ENCODE measurements around the gene PHF21B.
A peak's percentile ranks its signal among the peaks of the same experiment; 100 is the strongest.

The PHF21B gene

DNA sequence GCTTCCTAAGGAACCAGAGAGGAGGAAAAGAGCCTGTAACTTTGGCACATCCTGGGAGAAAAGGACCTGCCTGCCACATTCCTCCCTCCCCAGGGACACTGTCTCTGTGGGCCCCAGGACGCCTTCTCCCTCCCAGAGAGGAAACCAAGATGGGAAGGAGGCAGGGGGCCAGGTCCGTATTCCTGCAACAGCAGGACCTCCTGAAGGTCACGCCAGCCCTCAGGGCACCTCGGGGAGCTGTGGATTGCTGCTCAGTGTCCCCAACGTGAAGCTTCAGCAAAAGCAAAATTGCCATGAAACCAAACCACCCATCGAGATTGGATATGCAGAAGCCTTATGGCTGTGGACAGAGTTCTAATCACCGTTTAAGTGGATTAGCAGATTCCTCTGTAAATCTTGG is 170.7 kb downstream of the PHF21B start:
- H3K79me1 ChIP-seq (ENCODE audit: low read depth, low read length): no peaks in the 10 kb centered on the region
- H3K9ac ChIP-seq (ENCODE audit: low read depth, low read length, poor library complexity): no peak overlapping the region
- no peak overlapping the region for H3K4me3 ChIP-seq (ENCODE audit: low read length in 2 of 2)
- no peak for DNase-seq (ENCODE audit: low spot score)
- no peaks in the 10 kb centered on the region for H3K36me3 ChIP-seq (replicated peaks in 1 of 2; ENCODE audit: control insufficient read depth in 2 of 2, insufficient read depth in 2 of 2, low read length in 2 of 2)
- no peak overlapping the region for H3K27ac ChIP-seq (replicated peaks; ENCODE audit: low read length)
- no peak overlapping the region for H2AFZ ChIP-seq (ENCODE audit: low read length)
- no CpG with 5 or more reads among the region's 7 CpGs for WGBS, 2 donors (ENCODE audit: extremely low coverage in 2 of 2, insufficient read length in 2 of 2, insufficient replicate concordance in 1 of 2)
- no peak overlapping the region for H3K14ac ChIP-seq (ENCODE audit: low read length)
- H3K23ac ChIP-seq (ENCODE audit: low read depth, low read length, poor library complexity): no peak overlapping the region
- H4K8ac ChIP-seq (ENCODE audit: low read depth, low read length): no peak overlapping the region
- H3K9me3 ChIP-seq (replicated peaks in 1 of 2; ENCODE audit: control insufficient read depth in 2 of 2, insufficient read depth in 1 of 2, low read depth in 1 of 2, low read length in 2 of 2): no peaks in the 10 kb centered on the region
- no peak overlapping the region for H2BK120ac ChIP-seq (ENCODE audit: low read depth, low read length)
- no peak overlapping the region for H4K91ac ChIP-seq (ENCODE audit: low read depth, low read length, poor library complexity)
- peaks cover 0 to 5% of the 10 kb centered on the region in 2 donors for H3K4me1 ChIP-seq (ENCODE audit: control insufficient read depth in 2 of 2, insufficient read depth in 1 of 2, low read depth in 1 of 2, low read length in 2 of 2)
- H2BK12ac ChIP-seq (ENCODE audit: low read length): no peak overlapping the region
- peak overlapping the region; percentile 11 for H3K18ac ChIP-seq (ENCODE audit: low read length)
- H2BK15ac ChIP-seq (ENCODE audit: low read length): no peak overlapping the region
- H3K27me3 ChIP-seq (ENCODE audit: control insufficient read depth in 3 of 3, insufficient read depth in 3 of 3, low read depth in 1 of 3, low read length in 3 of 3): peaks cover 0 to 25% (median 0%) of the 10 kb centered on the region in 3 experiments
- H2AK5ac ChIP-seq (ENCODE audit: low read depth, low read length): no peak overlapping the region
- no peak overlapping the region for H3K4ac ChIP-seq (ENCODE audit: low read length)
- H3K4me2 ChIP-seq (ENCODE audit: insufficient read depth, low read length, poor library complexity, severe bottlenecking): no peak overlapping the region
- H2BK5ac ChIP-seq (ENCODE audit: low read length): no peak overlapping the region

DNA sequence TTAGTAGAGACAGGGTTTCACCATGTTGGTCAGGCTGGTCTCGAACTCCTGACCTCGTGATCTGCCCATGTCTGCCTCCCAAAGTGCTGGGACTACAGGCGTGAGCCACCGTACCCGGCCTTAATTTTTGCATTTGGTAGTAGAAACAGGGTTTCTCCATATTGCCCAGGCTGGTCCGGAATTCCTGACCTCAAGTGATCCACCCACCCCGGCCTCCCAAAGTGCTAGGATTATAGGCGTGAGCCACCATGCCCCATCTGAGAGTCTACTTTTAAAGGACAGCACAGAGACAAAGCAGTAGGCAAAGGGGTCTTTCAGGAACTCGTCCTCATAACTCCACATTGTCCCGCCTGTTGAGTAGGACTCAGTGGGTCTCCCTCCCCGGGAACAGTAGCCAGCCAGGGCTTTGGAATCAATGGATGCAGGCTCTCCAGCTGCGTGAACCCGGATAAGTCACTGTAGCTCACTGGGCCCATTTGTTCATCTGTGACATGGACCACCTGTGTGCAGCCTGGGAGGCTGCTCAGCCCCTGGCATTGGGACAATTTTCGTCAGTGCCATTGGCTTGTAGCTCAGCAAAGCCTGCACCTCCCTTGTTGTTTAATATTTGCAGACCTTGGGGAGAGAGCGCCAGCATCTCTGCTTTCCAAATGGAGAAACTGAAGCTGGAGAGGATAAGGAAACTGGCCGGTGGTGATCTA is 171.3 kb downstream of the PHF21B start:
- no peak overlapping the region for H4K91ac ChIP-seq (ENCODE audit: low read depth, low read length, poor library complexity)
- no CpG with 5 or more reads among the region's 16 CpGs for WGBS, 2 donors (ENCODE audit: extremely low coverage in 2 of 2, insufficient read length in 2 of 2, insufficient replicate concordance in 1 of 2)

DNA sequence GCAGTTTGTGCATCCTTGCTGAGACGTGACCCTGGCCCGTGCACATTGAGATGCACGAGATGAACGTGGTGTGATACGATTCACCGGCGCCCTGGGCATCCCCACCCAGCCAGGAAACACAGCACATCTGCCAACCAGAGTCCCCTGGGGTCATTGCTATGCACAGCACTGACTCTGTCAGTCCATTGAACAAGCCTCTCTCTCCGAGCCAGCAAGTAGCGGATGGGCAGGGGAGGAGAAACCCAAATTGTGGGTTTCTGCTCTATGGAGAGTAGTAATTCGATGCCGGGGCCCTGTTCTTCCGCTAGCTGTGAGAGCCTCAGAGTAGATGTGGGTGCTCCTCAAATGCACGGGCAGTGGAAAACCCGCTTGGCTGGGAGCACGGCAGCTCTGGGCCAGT is 172.3 kb downstream of the PHF21B start:
- Histone ChIP-seq H3K27me3 (ENCODE audit: control insufficient read depth in 3 of 3, insufficient read depth in 3 of 3, low read depth in 1 of 3, low read length in 3 of 3) (peaks cover 0 to 25% (median 0%) of the 10 kb centered on the region in 3 experiments), H3K14ac (ENCODE audit: low read length) (no peak overlapping the region), H2AK5ac (ENCODE audit: low read depth, low read length) (no peak overlapping the region), H2AFZ (ENCODE audit: low read length) (no peak overlapping the region), H2BK15ac (ENCODE audit: low read length) (no peak overlapping the region), H3K27ac (replicated peaks; ENCODE audit: low read length) (no peak overlapping the region), H3K9me3 (replicated peaks in 1 of 2; ENCODE audit: control insufficient read depth in 2 of 2, insufficient read depth in 1 of 2, low read depth in 1 of 2, low read length in 2 of 2) (no peaks in the 10 kb centered on the region), H3K4me2 (ENCODE audit: insufficient read depth, low read length, poor library complexity, severe bottlenecking) (no peak overlapping the region), H3K23ac (ENCODE audit: low read depth, low read length, poor library complexity) (no peak overlapping the region), H3K9ac (ENCODE audit: low read depth, low read length, poor library complexity) (no peak overlapping the region), H4K91ac (ENCODE audit: low read depth, low read length, poor library complexity) (no peak overlapping the region), H3K36me3 (replicated peaks in 1 of 2; ENCODE audit: control insufficient read depth in 2 of 2, insufficient read depth in 2 of 2, low read length in 2 of 2) (no peaks in the 10 kb centered on the region), H3K4ac (ENCODE audit: low read length) (no peak overlapping the region), H3K4me1 (ENCODE audit: control insufficient read depth in 2 of 2, insufficient read depth in 1 of 2, low read depth in 1 of 2, low read length in 2 of 2) (peaks cover 0 to 4% of the 10 kb centered on the region in 2 donors), H3K18ac (ENCODE audit: low read length) (no peak overlapping the region), H4K8ac (ENCODE audit: low read depth, low read length) (no peak overlapping the region), H2BK120ac (ENCODE audit: low read depth, low read length) (no peak overlapping the region), H2BK12ac (ENCODE audit: low read length) (no peak overlapping the region), H2BK5ac (ENCODE audit: low read length) (no peak overlapping the region), H3K4me3 (ENCODE audit: low read length in 2 of 2) (no peak overlapping the region), H3K79me1 (ENCODE audit: low read depth, low read length) (no peaks in the 10 kb centered on the region)
- WGBS, 2 donors (ENCODE audit: extremely low coverage in 2 of 2, insufficient read length in 2 of 2, insufficient replicate concordance in 1 of 2): no CpG with 5 or more reads among the region's 15 CpGs
- no peak for DNase-seq (ENCODE audit: low spot score)

More for the DNA sequence above, 171.3 kb downstream of the PHF21B start:
- Histone ChIP-seq H2BK120ac (ENCODE audit: low read depth, low read length) (no peak overlapping the region), H3K14ac (ENCODE audit: low read length) (no peak overlapping the region), H3K4me1 (ENCODE audit: control insufficient read depth in 2 of 2, insufficient read depth in 1 of 2, low read depth in 1 of 2, low read length in 2 of 2) (peaks cover 0 to 5% of the 10 kb centered on the region in 2 donors), H2BK5ac (ENCODE audit: low read length) (no peak overlapping the region), H3K4me3 (ENCODE audit: low read length in 2 of 2) (no peak overlapping the region), H3K4ac (ENCODE audit: low read length) (no peak overlapping the region), H2AK5ac (ENCODE audit: low read depth, low read length) (no peak overlapping the region), H3K9me3 (replicated peaks in 1 of 2; ENCODE audit: control insufficient read depth in 2 of 2, insufficient read depth in 1 of 2, low read depth in 1 of 2, low read length in 2 of 2) (no peaks in the 10 kb centered on the region), H3K18ac (ENCODE audit: low read length) (no peak overlapping the region), H2BK15ac (ENCODE audit: low read length) (no peak overlapping the region), H2BK12ac (ENCODE audit: low read length) (no peak overlapping the region), H3K9ac (ENCODE audit: low read depth, low read length, poor library complexity) (no peak overlapping the region), H3K23ac (ENCODE audit: low read depth, low read length, poor library complexity) (no peak overlapping the region), H4K8ac (ENCODE audit: low read depth, low read length) (no peak overlapping the region), H3K79me1 (ENCODE audit: low read depth, low read length) (no peaks in the 10 kb centered on the region), H3K36me3 (replicated peaks in 1 of 2; ENCODE audit: control insufficient read depth in 2 of 2, insufficient read depth in 2 of 2, low read length in 2 of 2) (no peaks in the 10 kb centered on the region), H2AFZ (ENCODE audit: low read length) (no peak overlapping the region), H3K4me2 (ENCODE audit: insufficient read depth, low read length, poor library complexity, severe bottlenecking) (no peak overlapping the region), H3K27me3 (ENCODE audit: control insufficient read depth in 3 of 3, insufficient read depth in 3 of 3, low read depth in 1 of 3, low read length in 3 of 3) (peaks cover 0 to 25% (median 0%) of the 10 kb centered on the region in 3 experiments), H3K27ac (replicated peaks; ENCODE audit: low read length) (no peak overlapping the region)
- DNase-seq (ENCODE audit: low spot score): no peak

DNA sequence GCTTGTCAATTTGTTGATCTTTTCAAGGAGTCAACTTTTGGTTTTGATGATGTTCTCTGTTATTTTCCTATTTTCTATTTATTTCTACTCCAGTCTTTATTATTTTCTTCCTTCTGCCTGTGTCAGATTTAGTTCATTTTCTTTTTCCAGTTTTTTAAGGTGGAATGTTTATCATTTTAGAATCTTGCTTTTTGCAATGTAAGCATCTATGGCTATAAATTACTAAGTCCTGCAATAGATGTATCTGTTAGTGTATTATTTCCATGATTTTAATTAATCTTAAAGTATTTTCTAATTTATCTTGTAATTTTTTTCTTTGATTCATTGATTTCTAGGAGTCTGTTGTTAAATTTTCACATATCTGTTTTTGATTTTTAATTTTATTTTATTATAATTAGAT is 175.7 kb downstream of the PHF21B start:
- Histone ChIP-seq H3K27me3 (ENCODE audit: control insufficient read depth in 3 of 3, insufficient read depth in 3 of 3, low read depth in 1 of 3, low read length in 3 of 3) (peaks cover 0 to 7% (median 0%) of the 10 kb centered on the region in 3 experiments), H2BK12ac (ENCODE audit: low read length) (no peak overlapping the region), H3K23ac (ENCODE audit: low read depth, low read length, poor library complexity) (no peak overlapping the region), H3K9ac (ENCODE audit: low read depth, low read length, poor library complexity) (no peak overlapping the region), H3K79me1 (ENCODE audit: low read depth, low read length) (no peaks in the 10 kb centered on the region), H3K4me1 (ENCODE audit: control insufficient read depth in 2 of 2, insufficient read depth in 1 of 2, low read depth in 1 of 2, low read length in 2 of 2) (peaks cover 0 to 3% of the 10 kb centered on the region in 2 donors), H3K18ac (ENCODE audit: low read length) (no peak overlapping the region), H3K9me3 (replicated peaks in 1 of 2; ENCODE audit: control insufficient read depth in 2 of 2, insufficient read depth in 1 of 2, low read depth in 1 of 2, low read length in 2 of 2) (no peaks in the 10 kb centered on the region), H2BK120ac (ENCODE audit: low read depth, low read length) (no peak overlapping the region), H2AK5ac (ENCODE audit: low read depth, low read length) (no peak overlapping the region), H3K4ac (ENCODE audit: low read length) (no peak overlapping the region), H3K14ac (ENCODE audit: low read length) (no peak overlapping the region), H3K4me3 (ENCODE audit: low read length in 2 of 2) (no peak overlapping the region), H4K91ac (ENCODE audit: low read depth, low read length, poor library complexity) (no peak overlapping the region), H3K36me3 (replicated peaks in 1 of 2; ENCODE audit: control insufficient read depth in 2 of 2, insufficient read depth in 2 of 2, low read length in 2 of 2) (no peaks in the 10 kb centered on the region), H2BK5ac (ENCODE audit: low read length) (no peak overlapping the region), H3K4me2 (ENCODE audit: insufficient read depth, low read length, poor library complexity, severe bottlenecking) (no peak overlapping the region), H2AFZ (ENCODE audit: low read length) (no peak overlapping the region), H3K27ac (replicated peaks; ENCODE audit: low read length) (no peak overlapping the region), H4K8ac (ENCODE audit: low read depth, low read length) (no peak overlapping the region), H2BK15ac (ENCODE audit: low read length) (no peak overlapping the region)
- no peak for DNase-seq (ENCODE audit: low spot score)
